Measurements from ENCODE around the gene CAND2.
"Not testable (repeated sequence)": the region's sequence is repeated elsewhere in the genome, so short reads cannot be mapped to it uniquely, and the experiment has no call there.

CAND2 gene

GRCh38 chr3:12868039-12869034 is 71.9 kb downstream of the CAND2 start:
- DNase-seq, result peak; percentile 57

GRCh38 chr3:12869035-12869621 is 72.6 kb downstream of the CAND2 start:
- DNase-seq, result no peak

GRCh38 chr3:12870942-12871341 is 74.5 kb downstream of the CAND2 start:
- DNase-seq, result no peak

DNA sequence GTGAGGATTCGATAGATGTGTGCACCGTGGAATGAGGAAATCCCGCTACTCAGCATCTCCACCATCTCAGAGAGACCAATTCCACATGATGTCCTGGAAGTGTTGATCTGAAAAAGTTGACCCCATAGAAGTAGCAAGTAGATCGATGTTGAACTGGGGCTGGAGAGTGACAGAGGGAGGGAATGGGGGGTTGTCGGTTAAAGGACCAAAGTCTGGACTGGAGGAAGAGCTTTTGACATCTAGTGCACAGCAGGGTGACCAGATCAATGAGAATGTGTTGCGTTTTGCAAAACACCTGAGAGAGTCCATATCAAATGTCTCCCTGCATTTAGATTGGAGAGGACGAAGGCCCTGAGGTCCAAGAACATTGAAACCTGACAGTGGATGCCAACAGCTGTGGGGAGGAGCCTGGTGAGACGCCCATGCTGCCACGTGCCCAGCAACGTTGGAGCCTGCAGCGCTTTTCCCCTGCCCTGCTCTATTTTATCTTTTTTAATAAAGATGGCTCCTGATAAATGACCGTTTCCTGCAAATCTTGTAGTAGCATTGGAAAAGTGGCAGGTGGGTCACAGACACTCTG is 75.0 kb downstream of the CAND2 start:
- DNase-seq, result no peak

- DNase-seq, result no peak
Observed at GRCh38 chr3:12875857-12876836, 79.7 kb downstream of the CAND2 start.

GRCh38 chr3:12877040-12877439 is 80.6 kb downstream of the CAND2 start:
- no peak for DNase-seq

- no peak for DNase-seq
Observed at GRCh38 chr3:12878141-12878574, 81.7 kb downstream of the CAND2 start.

GRCh38 chr3:12878758-12879157 is 82.3 kb downstream of the CAND2 start:
- DNase-seq, result not testable (repeated sequence)

- no peak for DNase-seq
Observed at GRCh38 chr3:12879191-12879815, 82.8 kb downstream of the CAND2 start.

GRCh38 chr3:12881858-12882257 is 85.4 kb downstream of the CAND2 start:
- DNase-seq, result not testable (repeated sequence)

GRCh38 chr3:12882336-12883310 is 86.1 kb downstream of the CAND2 start:
- no peak for DNase-seq

- DNase-seq, result no peak
Observed at GRCh38 chr3:12884186-12884680, 87.8 kb downstream of the CAND2 start.

All from GDM1 (cell line).